Breast epithelium (tissue), 3 donors: ENCODE results near the gene TSSC4.

Source experiments
- POLR2A ChIP-seq: fragments of 450-650 bp; IDR thresholded peaks from one replicate; pipeline ENCODE4 v1.6.1; 2016; ENCODE audit warnings: antibody characterized with exemption, mild to moderate bottlenecking, moderate library complexity
- POLR2AphosphoS5 ChIP-seq, 3 donors: sonication (generic); formaldehyde crosslinking; IDR thresholded peaks; one replicate each; pipeline ENCODE4 v1.6.1; 2017; ENCODE audit warnings: antibody characterized with exemption in 3 of 3
- TF ChIP-seq, protein P1 (sequence below), 3 donors: fragments of 450-650 bp; IDR thresholded peaks; one replicate each; pipeline ENCODE4 v1.5.1; 2016 to 2017; ENCODE audit warnings: antibody characterized with exemption in 3 of 3, mild to moderate bottlenecking in 3 of 3, moderate library complexity in 3 of 3

DNA sequence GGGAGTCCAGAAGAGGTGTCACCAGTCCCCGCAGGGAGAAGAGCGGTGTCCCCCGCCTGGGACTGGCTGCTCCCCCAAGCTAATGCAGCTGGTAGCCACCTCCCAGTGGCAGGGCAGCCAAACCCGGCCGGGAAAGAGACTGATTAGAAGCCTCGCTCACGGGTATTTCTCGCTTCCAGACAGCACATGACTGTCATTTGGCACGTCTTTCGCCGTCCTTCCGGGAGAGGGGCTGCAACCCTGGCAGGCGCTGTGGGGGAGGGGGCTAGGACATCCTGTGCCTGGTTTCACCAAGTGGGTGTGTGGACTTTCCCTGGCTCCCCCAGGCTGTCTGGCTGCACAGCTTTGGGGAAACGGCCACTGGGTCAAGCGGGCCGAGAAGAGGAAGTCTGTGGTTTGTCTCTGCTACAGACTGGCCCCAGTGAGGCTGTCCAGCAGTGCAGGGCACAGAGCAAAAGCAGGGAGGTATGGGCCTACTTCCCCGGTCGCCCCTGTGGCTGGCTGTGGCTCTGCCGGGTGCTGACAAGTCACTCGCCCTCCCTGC, 19.7 kb upstream of the TSSC4 start:
- TF ChIP-seq POLR2A (no peak), POLR2AphosphoS5 (IDR thresholded peaks at IDR 0.05) (peak; percentile 33 to 68 (median 36))
- TF ChIP-seq, protein P1, sequence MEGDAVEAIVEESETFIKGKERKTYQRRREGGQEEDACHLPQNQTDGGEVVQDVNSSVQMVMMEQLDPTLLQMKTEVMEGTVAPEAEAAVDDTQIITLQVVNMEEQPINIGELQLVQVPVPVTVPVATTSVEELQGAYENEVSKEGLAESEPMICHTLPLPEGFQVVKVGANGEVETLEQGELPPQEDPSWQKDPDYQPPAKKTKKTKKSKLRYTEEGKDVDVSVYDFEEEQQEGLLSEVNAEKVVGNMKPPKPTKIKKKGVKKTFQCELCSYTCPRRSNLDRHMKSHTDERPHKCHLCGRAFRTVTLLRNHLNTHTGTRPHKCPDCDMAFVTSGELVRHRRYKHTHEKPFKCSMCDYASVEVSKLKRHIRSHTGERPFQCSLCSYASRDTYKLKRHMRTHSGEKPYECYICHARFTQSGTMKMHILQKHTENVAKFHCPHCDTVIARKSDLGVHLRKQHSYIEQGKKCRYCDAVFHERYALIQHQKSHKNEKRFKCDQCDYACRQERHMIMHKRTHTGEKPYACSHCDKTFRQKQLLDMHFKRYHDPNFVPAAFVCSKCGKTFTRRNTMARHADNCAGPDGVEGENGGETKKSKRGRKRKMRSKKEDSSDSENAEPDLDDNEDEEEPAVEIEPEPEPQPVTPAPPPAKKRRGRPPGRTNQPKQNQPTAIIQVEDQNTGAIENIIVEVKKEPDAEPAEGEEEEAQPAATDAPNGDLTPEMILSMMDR (IDR thresholded peaks at IDR 0.05), result no peak
